ENCODE measurements around the gene CAV1.

- TF ChIP-seq CTCF (IDR thresholded peaks at IDR 0.05) (no peak), POLR2A (IDR thresholded peaks at IDR 0.05) (no peak)
Measured at GRCh38 chr7:116490351-116490750, 34.5 kb upstream of the CAV1 start.
